ENCODE data around the gene NEIL3.

Gene NEIL3

GRCh38 chr4:177374966-177375365 lies 65.3 kb downstream of the NEIL3 start:
- no peak for DNase-seq

GRCh38 chr4:177375372-177375771 lies 65.7 kb downstream of the NEIL3 start:
- DNase-seq = no peak

DNA sequence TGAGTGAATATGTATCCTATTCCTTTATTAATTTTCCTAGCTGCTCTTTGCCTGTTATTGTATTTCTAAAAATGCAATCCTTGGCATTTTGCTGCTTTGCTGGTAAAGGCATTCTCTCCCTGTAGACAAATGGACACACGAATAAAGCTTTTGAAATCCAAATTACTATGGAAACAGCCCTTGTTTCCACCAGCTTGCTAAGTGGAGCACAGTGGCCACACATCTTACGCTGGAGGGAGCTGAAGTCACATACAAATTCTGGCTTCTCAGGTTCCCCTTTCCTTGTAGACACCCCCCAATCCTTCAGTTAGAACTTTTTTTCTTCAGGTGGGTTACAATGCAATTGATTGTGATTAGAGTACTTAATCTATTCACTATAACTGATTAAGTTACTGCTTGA lies 66.3 kb downstream of the NEIL3 start:
- DNase-seq = no peak

GRCh38 chr4:177380730-177381287 lies 71.1 kb downstream of the NEIL3 start:
- no peak for DNase-seq

GRCh38 chr4:177381762-177382310 lies 72.2 kb downstream of the NEIL3 start:
- no peak for DNase-seq

GRCh38 chr4:177384856-177385397 lies 75.3 kb downstream of the NEIL3 start:
- DNase-seq = peak; percentile 2

GRCh38 chr4:177385576-177386277 lies 76.1 kb downstream of the NEIL3 start:
- no peak for DNase-seq

DNA sequence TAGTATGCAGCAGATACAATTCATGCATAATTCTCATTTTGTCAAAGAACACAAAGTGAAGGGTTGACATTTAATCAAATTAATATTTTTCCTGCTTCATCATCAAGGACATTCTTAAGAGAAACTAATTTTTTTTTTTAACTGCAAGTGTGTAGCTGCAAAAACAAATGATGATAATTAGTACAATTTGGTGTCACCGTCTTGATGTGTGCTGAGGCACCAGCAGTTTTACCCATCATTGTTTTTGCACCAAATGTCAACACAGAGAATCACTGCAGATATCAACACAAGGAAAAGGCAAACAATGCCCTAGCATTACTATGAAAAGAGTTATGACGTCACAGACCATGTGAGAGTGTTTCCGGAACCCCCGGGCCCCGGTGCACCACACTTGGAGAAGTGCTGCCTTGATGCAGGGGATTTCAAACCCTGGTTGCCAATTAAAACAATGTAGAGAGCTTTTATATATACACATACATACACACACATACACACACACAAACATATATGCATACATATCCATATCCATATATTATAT lies 76.7 kb downstream of the NEIL3 start:
- DNase-seq = no peak

DNA sequence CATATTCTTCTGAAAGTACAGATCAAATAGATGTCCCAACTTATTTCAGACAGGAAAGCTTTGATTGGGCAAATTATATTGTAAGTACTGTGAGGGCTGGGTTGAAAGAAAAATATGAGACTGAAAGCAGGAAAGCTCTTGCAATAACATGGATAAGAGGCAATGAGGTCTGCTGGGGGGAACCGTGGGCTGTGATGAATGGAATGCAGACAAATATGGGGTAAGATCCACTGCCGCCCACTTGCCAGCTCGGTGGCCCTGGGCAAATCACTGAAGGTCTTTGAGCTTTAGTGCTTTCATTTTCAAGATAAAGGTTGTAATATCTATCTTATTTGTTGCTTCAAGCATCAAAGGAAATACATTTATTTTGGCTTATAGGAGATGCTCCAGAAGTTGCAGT lies 81.6 kb downstream of the NEIL3 start:
- no peak for DNase-seq

DNA sequence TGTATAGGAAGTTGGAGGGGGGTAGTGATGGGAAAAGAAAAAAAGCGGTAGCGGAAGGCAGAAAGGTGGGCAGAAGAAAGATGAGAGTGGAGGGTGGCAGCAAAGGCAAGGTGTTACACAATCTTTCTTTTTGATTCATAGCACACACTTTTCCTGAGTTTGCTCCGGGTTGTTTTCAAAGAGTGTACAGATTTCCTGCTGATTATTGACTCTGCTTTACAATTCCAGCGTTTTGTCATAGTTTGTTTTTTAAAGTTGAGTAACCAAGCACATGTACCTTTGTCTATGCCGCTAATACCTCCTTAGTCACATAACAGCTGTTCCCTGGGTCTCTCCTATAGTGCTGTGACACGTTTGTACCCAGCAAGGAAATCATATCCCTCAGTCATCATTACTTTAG lies 82.3 kb downstream of the NEIL3 start:
- no peak for DNase-seq

DNA sequence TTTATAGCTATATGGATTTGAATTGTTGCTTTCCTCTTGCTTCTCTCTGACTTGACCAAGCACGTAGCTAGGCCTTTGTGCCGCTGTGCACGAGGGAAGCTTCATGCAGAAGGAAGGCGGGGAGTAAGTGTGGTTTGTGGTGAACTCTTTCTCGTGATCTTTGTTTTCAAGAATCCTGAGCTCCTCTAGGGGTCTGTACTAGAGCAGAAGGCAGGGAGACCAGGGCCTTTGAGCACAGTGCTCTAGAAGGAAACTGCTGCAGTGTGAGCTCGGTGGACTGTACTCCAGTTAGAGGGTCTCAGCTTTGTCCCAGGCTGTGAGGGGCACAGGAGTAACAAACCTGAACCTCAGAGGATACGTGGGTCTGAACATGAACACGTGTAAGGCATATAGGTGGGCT lies 83.6 kb downstream of the NEIL3 start:
- no peak for DNase-seq

GRCh38 chr4:177396352-177396751 lies 86.7 kb downstream of the NEIL3 start:
- DNase-seq = no peak

GRCh38 chr4:177400030-177400429 lies 90.4 kb downstream of the NEIL3 start:
- DNase-seq = no peak

- DNase-seq = no peak
Observed at GRCh38 chr4:177401658-177402273, 92.1 kb downstream of the NEIL3 start.

GRCh38 chr4:177403746-177404145 lies 94.1 kb downstream of the NEIL3 start:
- no peak for DNase-seq

- DNase-seq = no peak
Observed at GRCh38 chr4:177404342-177404741, 94.7 kb downstream of the NEIL3 start.

DNA sequence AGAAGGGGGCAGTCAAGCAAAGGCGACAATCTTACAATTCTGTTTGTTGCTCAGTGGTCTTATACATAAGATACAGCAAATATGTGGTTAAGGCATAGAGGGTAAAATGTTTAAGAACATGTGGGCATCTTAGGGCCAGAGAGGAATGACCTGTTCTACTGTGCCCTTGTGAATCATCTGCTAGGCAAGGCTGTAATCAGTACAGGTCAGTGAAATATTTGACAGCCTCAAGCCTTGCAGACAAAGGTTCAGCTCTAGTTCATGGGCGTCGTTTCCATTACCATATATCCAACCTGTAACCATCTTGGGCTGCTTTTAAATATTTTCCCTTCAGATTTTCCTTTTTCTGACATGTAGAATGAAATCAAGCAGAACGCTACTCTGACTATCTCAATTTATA lies 95.3 kb downstream of the NEIL3 start:
- no peak for DNase-seq

GRCh38 chr4:177405508-177405907 lies 95.8 kb downstream of the NEIL3 start:
- DNase-seq = no peak

DNA sequence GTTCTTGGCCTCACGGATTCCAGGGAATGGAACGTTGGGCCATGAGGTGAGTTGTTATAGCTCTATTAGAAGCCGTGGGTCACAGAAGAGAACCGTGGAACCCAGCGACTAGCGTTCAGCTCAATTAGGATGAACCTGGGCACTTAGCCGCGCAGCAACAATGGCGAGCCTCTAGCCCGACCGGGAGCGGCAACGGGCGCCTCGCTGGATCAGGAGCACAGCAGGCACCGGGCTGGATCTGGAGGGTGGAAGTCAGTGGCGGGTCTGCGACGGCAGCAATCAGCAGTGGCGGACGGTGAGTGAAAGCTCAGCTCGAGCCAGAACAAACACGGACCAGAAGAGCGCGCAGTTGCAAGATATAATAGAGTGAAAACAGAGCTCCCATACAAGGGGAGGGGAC lies 98.3 kb downstream of the NEIL3 start:
- no peak for DNase-seq

GRCh38 chr4:177410566-177410965 lies 100.9 kb downstream of the NEIL3 start:
- DNase-seq = peak; percentile 70

DNA sequence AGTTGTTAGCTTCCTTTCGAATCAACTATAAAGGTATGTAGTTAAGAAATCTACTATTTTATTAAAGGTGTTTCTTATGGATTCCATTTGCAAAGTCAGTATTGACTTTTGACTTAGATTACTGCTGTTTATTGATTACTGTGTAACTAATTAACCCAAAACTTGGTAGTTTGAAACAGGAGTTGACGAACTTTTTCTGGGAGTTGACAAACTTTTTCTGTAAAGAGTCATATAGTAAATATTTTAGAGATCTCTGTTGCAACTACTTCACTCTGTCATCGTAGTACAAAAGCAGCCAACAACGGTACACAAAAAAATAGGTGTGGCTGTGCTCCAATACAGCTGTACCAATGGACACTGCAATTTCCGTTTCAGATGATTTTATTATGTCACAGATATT lies 102.3 kb downstream of the NEIL3 start:
- no peak for DNase-seq

All from NCI-H510A treated with DMSO at 0.1 percent for 48 hours (cell line).